Stimulated activated naive CD8-positive, alpha-beta T cell treated with anti-CD3 and anti-CD28 coated beads, Interleukin-15, amount 100 ng/mL, for 72 hours (primary cell): ENCODE measurements around the gene FLACC1.
"Not testable (repeated sequence)": the region's sequence is repeated elsewhere in the genome, so short reads cannot be mapped to it uniquely, and the experiment has no call there.

Experiments used
- ATAC-seq: fragments of 150-1000 bp; cut with Tn5 transposase; 2 replicates; pipeline ENCODE4 v1.10.0; 2021; ENCODE audit warnings: mild to moderate bottlenecking, moderate library complexity
- DNase-seq, 2 donors: peaks; one replicate each; pipeline ENCODE4 v3.0.0; 2021 to 2022
- H3K27ac Mint-ChIP-seq, 2 donors: one replicate each; pipeline ENCODE4 v1.8.0; 2022; ENCODE audit warnings: mild to moderate bottlenecking in 2 of 2, mixed read lengths in 2 of 2, moderate library complexity in 2 of 2
- H3K27me3 Mint-ChIP-seq: one replicate; pipeline ENCODE4 v1.8.0; 2022; ENCODE audit warnings: mixed read lengths
- H3K4me1 Mint-ChIP-seq: one replicate; pipeline ENCODE4 v1.8.0; 2022; ENCODE audit warnings: mild to moderate bottlenecking, mixed read lengths
- H3K4me3 Mint-ChIP-seq, 2 donors: one replicate each; pipeline ENCODE4 v1.8.0; 2022; ENCODE audit warnings: mild to moderate bottlenecking in 2 of 2, mixed read lengths in 2 of 2, moderate library complexity in 1 of 2
- H3K9me3 Mint-ChIP-seq, 2 donors: one replicate each; pipeline ENCODE4 v1.8.0; 2022; ENCODE audit warnings: mixed read lengths in 2 of 2

Gene FLACC1

DNA sequence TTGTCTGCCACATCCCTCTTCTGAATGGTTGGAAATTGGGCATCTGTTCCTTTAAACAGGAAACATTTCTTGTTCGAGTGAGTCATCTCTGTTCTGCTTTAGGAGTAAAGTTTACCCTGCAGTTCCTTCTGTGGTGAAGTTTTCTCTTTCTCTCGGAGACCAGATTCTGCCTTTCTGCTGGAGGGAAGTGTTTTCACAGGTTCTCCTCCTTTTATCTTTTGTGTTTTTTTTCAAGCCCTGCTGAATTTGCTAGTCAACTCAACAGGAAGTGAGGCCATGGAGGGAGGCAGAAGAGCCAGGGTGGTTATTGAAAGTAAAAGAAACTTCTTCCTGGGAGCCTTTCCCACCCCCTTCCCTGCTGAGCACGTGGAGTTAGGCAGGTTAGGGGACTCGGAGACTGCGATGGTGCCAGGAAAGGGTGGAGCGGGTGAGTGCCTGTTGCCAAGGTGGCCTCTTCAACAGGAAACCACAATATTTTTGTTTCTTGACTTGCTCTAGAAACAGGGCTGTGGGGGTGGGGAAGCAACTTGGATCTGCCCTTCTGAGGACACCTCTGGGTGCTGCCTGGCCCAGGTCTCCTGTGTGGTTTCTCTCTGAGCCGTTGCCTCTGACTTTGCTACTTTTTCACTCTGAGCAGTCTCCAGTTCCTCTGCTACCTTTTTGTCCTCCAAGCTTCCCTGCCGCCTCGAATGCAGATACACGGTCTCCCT, 99.0 kb downstream of the FLACC1 start:
- Mint-ChIP-seq H3K27me3 (no peaks in the 10 kb centered on the region), H3K9me3 (no peaks in the 10 kb centered on the region), H3K4me1 (peaks cover 86% of the 10 kb centered on the region), H3K4me3 (peak overlapping the region; percentile 91 to 92), H3K27ac (peak overlapping the region; percentile 98 to 99)
- peak; percentile 88 to 95 for DNase-seq
- peak; percentile 80 for ATAC-seq

DNA sequence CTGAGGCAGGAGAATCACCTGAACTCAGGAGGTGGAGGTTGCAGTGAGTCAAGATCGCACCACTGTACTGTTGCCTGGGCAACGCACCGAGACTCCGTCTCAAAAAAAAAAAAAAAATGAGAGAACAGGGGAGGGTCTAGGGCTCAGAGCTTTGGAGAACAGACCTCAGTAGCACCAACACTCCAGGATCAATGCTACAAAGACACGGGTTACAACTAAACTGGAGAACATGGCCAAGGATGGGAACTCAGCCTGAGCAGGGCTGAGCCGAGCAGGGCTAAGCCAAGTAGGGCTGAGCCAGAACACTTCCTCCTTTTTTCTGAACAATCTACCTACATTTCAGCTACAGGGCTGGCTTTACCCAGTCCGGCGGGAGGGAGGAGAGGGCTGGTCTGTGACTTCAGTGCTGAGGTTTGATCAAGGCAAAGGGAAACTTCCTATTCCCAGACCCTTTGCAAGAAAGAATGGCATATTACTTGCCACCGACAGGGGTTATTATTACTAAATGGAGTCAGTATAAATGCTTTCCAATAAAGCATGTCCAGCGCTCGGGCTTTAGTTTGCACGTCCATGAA, 99.7 kb downstream of the FLACC1 start:
- DNase-seq: peak; percentile 56 to 64

DNA sequence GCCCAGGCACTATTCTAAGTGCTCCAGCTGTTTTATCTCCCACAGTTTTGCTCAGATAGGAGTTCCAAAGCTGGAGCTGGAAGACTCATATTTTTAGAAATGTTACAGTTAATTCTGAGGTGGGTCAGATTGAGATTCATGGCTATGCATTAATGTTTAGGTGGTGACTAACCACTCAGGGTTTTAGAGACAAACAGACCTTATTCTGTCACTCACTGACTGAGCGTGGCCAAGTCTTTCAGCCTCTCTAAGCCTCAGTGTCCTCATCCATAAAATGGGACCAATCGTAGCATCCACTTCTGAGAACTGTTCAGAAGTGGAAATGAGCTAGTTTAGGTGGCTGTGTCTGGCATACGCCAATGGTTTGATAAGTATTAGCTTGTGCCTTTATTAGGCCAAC, 101.1 kb downstream of the FLACC1 start:
- H3K27ac Mint-ChIP-seq: peak overlapping the region in 1 of 2 donors; percentile 30
- no peak for DNase-seq
- no peak overlapping the region for H3K4me3 Mint-ChIP-seq

More for the DNA sequence above, 99.7 kb downstream of the FLACC1 start:
- Mint-ChIP-seq H3K4me1 (peaks cover 86% of the 10 kb centered on the region), H3K27ac (peak overlapping the region; percentile 98 to 99), H3K4me3 (peak overlapping the region; percentile 91 to 92), H3K9me3 (no peaks in the 10 kb centered on the region), H3K27me3 (no peaks in the 10 kb centered on the region)
- peak; percentile 39 for ATAC-seq

DNA sequence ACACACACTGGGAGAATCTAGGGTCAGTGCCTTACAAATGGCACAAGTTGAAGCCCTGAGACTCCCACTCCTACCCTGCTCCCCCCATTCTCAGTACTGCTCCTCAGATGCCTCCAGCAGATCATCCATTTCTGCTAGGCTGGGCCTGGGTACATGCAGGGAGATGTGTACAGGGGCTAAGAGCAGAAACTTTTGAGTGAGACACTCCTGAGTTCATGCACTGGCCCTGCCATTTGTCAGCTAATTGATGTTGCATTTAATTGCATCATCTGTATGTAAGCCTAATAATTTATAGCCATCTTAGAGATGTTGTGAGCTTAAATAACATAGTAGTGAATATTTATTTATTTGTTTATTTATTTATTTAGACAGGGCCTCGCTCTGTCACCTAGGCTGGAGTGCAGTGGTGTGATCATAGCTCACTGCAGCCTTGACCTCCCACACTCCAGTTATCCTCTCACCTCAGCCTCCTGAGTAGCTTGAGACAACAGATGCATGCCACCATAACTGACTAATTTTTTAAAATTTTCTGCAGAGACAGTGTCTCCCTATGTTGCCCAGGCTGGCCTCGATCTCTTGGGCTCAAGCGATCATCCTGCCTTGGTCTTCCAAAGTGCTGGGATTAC, 101.6 kb downstream of the FLACC1 start:
- no peak for ATAC-seq
- Mint-ChIP-seq H3K4me1 (peaks cover 93% of the 10 kb centered on the region), H3K4me3 (no peak overlapping the region)

More for the DNA sequence above, 101.1 kb downstream of the FLACC1 start:
- peaks cover 89% of the 10 kb centered on the region for H3K4me1 Mint-ChIP-seq
- no peak for ATAC-seq
- peaks cover under 1 to 5% of the 10 kb centered on the region in 2 donors for H3K9me3 Mint-ChIP-seq
- no peaks in the 10 kb centered on the region for H3K27me3 Mint-ChIP-seq

DNA sequence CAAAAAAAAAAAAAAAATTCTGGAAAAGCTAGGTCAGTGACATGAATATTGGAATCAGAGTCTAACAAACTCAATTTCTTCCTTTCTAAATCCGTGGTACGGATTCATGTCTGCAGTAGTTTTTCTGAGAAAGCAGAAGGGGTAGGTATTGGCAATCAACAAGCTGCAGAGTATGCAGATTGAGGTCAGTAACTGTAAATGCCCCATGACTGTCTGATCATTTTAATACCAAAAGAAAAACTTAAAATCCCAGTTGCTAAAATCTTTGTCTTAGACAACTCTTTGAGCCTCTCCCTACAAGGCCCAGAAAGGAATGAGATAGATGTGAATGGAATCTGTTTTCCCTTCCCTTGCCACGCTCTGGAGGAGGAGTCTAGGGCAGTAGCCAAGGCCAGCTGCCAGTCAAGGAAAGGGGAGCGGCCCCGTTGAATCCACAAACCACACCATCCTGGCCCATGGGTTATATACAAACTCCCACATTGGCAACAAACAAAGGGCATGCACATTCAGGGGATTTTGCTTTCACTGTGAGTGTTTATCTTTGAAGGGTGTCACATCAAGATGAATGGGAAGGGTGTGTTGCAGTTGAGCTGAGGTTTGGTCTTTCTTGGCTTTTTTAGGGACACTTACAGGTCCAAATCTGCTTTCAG, 102.9 kb downstream of the FLACC1 start:
- Mint-ChIP-seq H3K9me3 (peaks cover 5 to 9% of the 10 kb centered on the region in 2 donors), H3K4me1 (peaks cover 90% of the 10 kb centered on the region), H3K27me3 (no peaks in the 10 kb centered on the region), H3K4me3 (peak overlapping the region; percentile 29 to 50), H3K27ac (peak overlapping the region; percentile 80 to 94)
- peak; percentile 9 for ATAC-seq
- DNase-seq: peak in 1 of 2 donors; percentile 51

More for the DNA sequence above, 101.6 kb downstream of the FLACC1 start:
- H3K27me3 Mint-ChIP-seq: no peaks in the 10 kb centered on the region
- H3K27ac Mint-ChIP-seq: peak overlapping the region; percentile 80 to 94
- no peak for DNase-seq
- peaks cover 4 to 5% of the 10 kb centered on the region in 2 donors for H3K9me3 Mint-ChIP-seq

DNA sequence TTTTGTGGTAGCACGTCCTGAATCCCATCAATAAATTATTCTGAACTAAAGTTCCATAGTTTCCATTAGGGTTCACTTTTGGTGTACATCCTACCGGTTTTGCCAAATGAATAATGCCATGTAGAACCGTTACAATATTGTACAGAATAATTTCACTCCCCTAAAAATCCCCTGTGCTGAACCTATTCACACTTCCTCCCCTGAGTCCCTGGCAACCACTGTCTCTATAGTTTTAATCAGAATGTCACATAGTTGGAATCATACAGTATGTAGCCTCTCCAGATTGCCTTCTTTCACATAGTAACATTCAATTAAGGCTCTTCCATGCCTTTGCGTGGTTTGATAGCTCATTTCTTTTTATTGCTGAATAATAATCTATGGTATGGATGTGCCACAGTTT, 106.4 kb downstream of the FLACC1 start:
- no peak overlapping the region for H3K27ac Mint-ChIP-seq
- no peaks in the 10 kb centered on the region for H3K27me3 Mint-ChIP-seq
- peaks cover 5 to 9% of the 10 kb centered on the region in 2 donors for H3K9me3 Mint-ChIP-seq
- DNase-seq (no peak), ATAC-seq (no peak)
- no peak overlapping the region for H3K4me3 Mint-ChIP-seq
- H3K4me1 Mint-ChIP-seq: peaks cover 78% of the 10 kb centered on the region

DNA sequence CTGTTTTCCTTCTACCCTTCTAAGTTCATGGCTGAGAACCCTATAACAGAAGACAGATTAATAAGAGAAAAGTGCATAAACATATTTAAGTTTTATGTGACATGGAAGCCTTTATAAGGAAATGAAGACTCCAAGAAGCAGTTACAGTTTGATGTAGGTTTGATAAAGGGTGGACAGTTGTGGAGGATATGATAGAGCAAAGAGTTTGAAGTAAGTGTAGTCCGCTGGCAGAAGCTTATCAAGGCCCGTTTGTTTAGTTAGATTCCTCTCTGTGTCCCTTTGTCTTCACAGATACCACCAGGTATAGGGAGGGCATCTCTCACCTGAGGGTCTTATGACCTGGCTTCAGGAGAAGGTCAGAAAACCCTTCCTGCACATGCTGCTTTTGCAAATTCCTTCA, 107.3 kb downstream of the FLACC1 start:
- Mint-ChIP-seq H3K4me1 (peaks cover 77% of the 10 kb centered on the region), H3K27me3 (no peaks in the 10 kb centered on the region), H3K9me3 (peaks cover 5 to 9% of the 10 kb centered on the region in 2 donors), H3K27ac (no peak overlapping the region), H3K4me3 (no peak overlapping the region)
- DNase-seq (no peak), ATAC-seq (no peak)

DNA sequence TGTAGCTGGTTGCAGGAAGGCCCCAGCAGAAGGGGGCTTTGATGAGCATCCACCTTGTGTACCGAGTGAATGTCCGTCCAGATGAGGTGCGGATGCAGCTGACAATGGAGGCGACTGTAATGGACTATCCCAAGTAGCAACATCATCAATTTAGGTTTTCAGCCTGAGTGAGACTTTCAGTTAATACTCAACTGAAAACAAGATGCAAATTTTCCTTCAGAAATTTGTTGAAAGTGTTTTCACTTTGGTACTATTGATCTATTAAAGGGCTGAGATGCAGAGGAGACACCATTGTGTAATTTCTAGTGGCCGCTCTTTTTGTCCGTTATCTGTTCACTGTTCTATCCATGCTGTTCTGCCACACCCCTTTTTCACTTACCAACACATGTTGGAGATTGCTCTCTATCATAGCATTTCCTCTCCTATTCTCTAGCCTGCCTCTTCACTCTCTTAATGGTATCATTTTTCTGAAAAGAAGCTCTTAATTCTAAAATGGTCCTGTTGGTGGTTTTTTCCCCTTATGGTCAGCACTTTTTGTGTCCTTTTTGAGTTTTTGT, 108.8 kb downstream of the FLACC1 start:
- no peaks in the 10 kb centered on the region for H3K27me3 Mint-ChIP-seq
- H3K4me1 Mint-ChIP-seq: peaks cover 75% of the 10 kb centered on the region
- peak overlapping the region in 1 of 2 donors; percentile 3 for H3K27ac Mint-ChIP-seq
- peaks cover 5 to 9% of the 10 kb centered on the region in 2 donors for H3K9me3 Mint-ChIP-seq
- ATAC-seq (no peak), DNase-seq (no peak)
- no peak overlapping the region for H3K4me3 Mint-ChIP-seq

DNA sequence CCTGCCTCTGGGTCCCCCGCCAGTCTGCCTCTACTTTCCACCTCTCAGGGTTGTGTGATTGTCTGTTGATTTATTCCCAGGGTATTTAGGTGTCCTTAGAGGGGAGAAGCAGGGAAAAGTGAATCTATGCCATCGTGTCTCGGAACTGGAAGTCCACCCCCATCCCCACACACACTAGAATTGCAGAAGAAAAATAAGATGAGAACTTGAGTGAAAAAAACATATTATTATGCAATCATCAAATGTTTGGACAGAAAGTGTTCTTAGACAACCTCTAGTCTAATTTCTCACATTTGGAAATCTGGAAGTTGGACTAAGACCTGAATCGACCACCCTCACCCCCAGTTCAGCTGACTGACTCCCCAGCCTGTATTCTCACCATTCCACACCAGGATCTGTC, 110.9 kb downstream of the FLACC1 start:
- H3K4me3 Mint-ChIP-seq: no peak overlapping the region
- no peak for DNase-seq
- H3K4me1 Mint-ChIP-seq: peaks cover 61% of the 10 kb centered on the region
- H3K9me3 Mint-ChIP-seq: peaks cover 0 to 12% of the 10 kb centered on the region in 2 donors
- no peak for ATAC-seq
- H3K27ac Mint-ChIP-seq: no peak overlapping the region
- no peaks in the 10 kb centered on the region for H3K27me3 Mint-ChIP-seq

DNA sequence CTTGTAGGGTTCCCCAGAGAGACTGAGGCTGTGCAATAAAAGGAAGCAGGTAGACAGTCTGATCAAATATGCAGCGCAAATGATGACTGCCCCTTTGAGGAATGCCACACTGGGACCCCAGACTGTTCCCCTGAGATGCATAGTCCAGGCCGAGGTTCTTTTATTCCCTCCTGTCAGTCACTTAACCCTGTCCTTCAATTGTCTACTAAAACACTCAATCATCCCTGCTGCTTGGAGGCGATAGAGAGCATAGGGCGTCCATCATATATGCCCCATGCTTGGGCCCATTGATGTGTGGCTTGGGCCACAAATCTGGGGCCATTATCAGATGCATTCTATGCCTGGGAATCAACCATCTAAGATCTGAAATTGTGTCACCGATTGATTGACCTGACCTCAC, 112.3 kb downstream of the FLACC1 start:
- Mint-ChIP-seq H3K27ac (peak overlapping the region in 1 of 2 donors; percentile 76), H3K27me3 (no peaks in the 10 kb centered on the region), H3K4me1 (peaks cover 56% of the 10 kb centered on the region), H3K9me3 (peaks cover 3 to 14% of the 10 kb centered on the region in 2 donors), H3K4me3 (no peak overlapping the region)
- ATAC-seq: no peak
- DNase-seq: no peak

DNA sequence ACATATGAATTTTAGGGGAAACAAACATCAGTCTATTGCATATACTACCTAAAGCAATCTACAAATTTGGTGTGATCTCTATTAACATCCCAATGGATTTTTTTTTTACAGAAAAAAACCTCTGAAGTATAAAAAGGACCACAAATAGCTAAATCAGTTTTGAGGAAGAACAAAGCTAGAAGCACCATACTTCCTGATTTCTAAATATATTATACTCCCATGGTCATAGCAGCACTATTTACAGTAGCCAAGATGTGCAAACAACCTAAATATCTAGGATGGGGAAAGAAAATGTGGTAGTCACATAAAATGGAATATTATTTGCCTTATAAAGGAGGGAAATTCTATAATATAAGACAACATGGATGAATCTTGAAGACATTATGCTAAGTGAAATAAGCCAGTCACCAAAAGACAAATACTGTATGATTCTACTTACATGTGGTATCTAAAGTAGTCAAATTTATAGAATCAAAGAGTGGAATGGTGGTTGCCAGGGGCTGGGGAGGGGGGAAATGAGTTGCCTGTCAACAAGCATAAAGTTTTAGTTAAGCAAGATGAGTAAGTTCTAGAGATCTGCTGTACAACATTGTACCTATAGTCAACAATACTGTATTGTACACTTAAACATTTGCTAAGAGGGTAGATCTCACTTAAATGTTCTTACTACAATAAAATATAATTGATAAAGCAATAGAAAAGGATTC, 114.4 kb downstream of the FLACC1 start:
- H3K9me3 Mint-ChIP-seq: peaks cover 8 to 14% of the 10 kb centered on the region in 2 donors
- DNase-seq (no peak), ATAC-seq (no peak)
- H3K27me3 Mint-ChIP-seq: no peaks in the 10 kb centered on the region
- no peak overlapping the region for H3K4me3 Mint-ChIP-seq
- no peak overlapping the region for H3K27ac Mint-ChIP-seq
- peaks cover 50% of the 10 kb centered on the region for H3K4me1 Mint-ChIP-seq

DNA sequence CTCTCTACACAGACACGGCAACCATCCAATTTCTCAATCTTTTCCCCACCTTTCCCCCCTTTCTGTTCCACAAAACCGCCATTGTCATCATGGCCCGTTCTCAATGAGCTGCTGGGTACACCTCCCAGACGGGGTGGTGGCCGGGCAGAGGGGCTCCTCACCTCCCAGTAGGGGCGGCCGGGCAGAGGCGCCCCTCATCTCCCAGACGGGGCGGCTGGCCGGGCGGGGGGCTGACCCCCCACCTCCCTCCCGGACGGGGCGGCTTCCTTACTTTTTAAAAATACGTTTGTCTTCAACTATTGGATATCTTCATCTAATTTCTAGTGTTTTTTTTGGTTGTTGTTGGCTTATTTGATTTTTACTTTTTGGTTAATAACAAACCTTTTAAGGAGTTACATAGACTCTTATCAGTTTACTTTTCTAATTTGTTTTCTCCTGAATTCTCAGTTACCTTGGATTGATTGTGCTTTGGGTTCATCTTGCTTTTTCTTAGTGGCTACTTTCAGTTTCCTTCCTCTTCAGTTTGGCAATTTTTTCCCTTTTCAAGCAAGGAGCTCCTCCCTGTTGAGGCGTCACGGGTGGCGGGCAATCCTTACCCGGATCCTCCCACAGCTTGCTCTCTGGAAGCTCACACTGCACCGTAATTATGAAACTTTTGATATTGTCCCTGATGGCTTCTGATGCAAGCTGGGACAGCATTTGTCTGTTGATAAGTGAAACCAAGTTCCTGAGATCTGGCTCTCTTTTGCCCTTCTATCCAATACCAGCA, 117.8 kb downstream of the FLACC1 start:
- not testable (repeated sequence) for H3K27me3 Mint-ChIP-seq, H3K4me3 Mint-ChIP-seq, ATAC-seq, DNase-seq
- Mint-ChIP-seq H3K4me1 (peaks cover 44% of the 10 kb centered on the region), H3K27ac (peak overlapping the region; percentile 68 to 77), H3K9me3 (peaks cover 8 to 14% of the 10 kb centered on the region in 2 donors)
